Mucosa of descending colon (tissue), 3 donors: ENCODE results near the gene CORO2A. TPM values are rescaled to one million over a fixed set of nuclear protein-coding genes. Genes with fewer than 3 reads are reported as not detected.

Experiments used
- ATAC-seq: fragments of 200-7000 bp; cut with Tn5 transposase; one replicate; pipeline ENCODE4 v1.9.1; 2020; ENCODE audit warnings: mild to moderate bottlenecking, moderate library complexity
- DNase-seq, 3 donors: peaks; one replicate each; pipeline ENCODE4 v3.0.0-alpha.2; 2020
- H3K36me3 ChIP-seq: fragments of 200-600 bp; one replicate; pipeline ENCODE4 v1.8.0; 2021; ENCODE audit warnings: low read depth, mild to moderate bottlenecking
- H3K4me1 ChIP-seq: fragments of 200-600 bp; one replicate; pipeline ENCODE4 v1.8.0; 2021; ENCODE audit warnings: low read depth, mild to moderate bottlenecking
- H3K4me3 ChIP-seq: fragments of 200-600 bp; one replicate; pipeline ENCODE4 v1.8.0; 2021; ENCODE audit warnings: mild to moderate bottlenecking
- H3K9me3 ChIP-seq: fragments of 200-600 bp; one replicate; pipeline ENCODE4 v1.8.0; 2021; ENCODE audit warnings: mild to moderate bottlenecking
- intact Hi-C, 2 donors: fragments of 100-400 bp; cut with DNase I in 1 of 2; cut with micrococcal nuclease in 1 of 2; formaldehyde crosslinking; loops; one replicate each; pipeline versions ENCODE4 v1.11.0 to v1.11.1; 2022; cut with DNase I, micrococcal nuclease
- long read RNA-seq, 2 donors: library from polyadenylated mRNA; unstranded; transcript quantifications; one replicate each; pipeline ENCODE4 v2.0.0, GENCODE V29; 2019 to 2021
- total RNA-seq, 3 donors: library from RNA; stranded (reverse); fragmentation: NEBNext Ultra II Directional in 2 of 3; extraction: Animal tissue kit (Norgen Biotek cat#: 25700) in 2 of 3; gene quantifications; one replicate each; pipeline versions ENCODE4 v1.2.1 to v1.2.4, GENCODE V29; 2021 to 2023
- TF ChIP-seq, protein P1 (sequence below): fragments of 200-600 bp; IDR thresholded peaks from one replicate; pipeline ENCODE4 v1.8.0; 2022; ENCODE audit warnings: antibody characterized with exemption, mild to moderate bottlenecking
- donor health status: DM: no; HTN: no; CAD: no; lungs with moderate emphysema.
- donor health status: DM: no; HTN: no; CAD: no.
- donor health status: DM: no; HTN: yes; CAD: no.

CORO2A gene
- total RNA-seq, result 10 to 100 TPM; 25.8 to 56.1 (median 45.0) TPM
- long read RNA-seq, donor 1, full-length matches to known transcripts, result 24 of 53 reads
- long read RNA-seq, donor 1, partial matches to known transcripts, result 3 of 53 reads
- long read RNA-seq, donor 1, other reads (novel, unspliced or antisense), result 26 of 53 reads
- long read RNA-seq, donor 2, full-length matches to known transcripts, result 21 of 37 reads
- long read RNA-seq, donor 2, partial matches to known transcripts, result 7 of 37 reads
- long read RNA-seq, donor 2, other reads (novel, unspliced or antisense), result 9 of 37 reads

DNA sequence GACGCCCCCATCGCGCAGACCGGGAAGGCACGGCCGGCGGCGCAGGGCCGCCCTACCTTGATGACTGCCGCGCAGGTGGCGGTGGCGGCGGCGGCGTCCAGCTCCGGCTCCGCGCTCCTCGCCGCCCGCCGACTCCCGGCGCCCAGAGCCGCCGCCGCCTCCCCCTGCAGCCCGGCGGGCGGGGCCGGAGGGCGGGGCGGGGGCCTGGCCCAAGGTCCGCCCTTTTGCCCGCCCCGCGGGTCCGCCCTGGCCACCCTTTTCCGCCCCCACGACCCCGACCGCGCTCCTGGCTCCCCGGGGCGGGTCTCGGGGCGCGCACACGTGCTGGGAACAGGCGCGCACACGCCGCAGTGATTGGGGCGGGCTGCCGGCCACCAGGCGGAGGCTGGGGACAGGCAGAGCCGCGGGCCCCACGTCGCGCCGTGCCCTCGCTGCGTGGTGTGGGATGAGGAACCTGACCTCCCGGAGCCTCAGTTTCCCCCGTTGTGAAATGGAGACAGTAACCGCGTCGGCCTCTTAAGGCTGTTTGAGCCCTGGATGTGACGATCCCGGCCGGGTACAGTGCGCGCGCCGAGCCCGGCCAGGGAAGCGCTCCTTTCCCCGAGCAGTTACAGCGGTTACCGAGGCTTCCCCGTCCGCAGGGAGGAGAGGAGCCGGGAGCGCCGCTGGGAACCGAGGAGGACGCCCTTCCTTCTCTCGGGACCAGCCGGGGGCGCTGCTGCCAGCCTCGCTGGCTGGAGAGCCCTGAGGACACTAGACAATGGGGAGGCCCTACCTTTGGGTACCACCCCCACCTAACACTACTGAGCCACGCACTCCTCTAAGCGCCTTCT, at the start of gene CORO2A:
CORO2A (minus strand) TSS at position 135 of the 833 bp plus-strand sequence. CDS start 34,977 bp downstream, outside the sequence.
- intact Hi-C loops, result no loop called here
- peak; percentile 87 for ATAC-seq
- Histone ChIP-seq H3K9me3 (no peaks in the 10 kb centered on the region), H3K4me1 (peaks cover 5% of the 10 kb centered on the region), H3K4me3 (peak within 1 kb of the TSS; percentile 48), H3K36me3 (no peaks in the 10 kb centered on the region)
- TF ChIP-seq, protein P1, sequence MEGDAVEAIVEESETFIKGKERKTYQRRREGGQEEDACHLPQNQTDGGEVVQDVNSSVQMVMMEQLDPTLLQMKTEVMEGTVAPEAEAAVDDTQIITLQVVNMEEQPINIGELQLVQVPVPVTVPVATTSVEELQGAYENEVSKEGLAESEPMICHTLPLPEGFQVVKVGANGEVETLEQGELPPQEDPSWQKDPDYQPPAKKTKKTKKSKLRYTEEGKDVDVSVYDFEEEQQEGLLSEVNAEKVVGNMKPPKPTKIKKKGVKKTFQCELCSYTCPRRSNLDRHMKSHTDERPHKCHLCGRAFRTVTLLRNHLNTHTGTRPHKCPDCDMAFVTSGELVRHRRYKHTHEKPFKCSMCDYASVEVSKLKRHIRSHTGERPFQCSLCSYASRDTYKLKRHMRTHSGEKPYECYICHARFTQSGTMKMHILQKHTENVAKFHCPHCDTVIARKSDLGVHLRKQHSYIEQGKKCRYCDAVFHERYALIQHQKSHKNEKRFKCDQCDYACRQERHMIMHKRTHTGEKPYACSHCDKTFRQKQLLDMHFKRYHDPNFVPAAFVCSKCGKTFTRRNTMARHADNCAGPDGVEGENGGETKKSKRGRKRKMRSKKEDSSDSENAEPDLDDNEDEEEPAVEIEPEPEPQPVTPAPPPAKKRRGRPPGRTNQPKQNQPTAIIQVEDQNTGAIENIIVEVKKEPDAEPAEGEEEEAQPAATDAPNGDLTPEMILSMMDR, result no peak
- peak; percentile 85 to 93 (median 86) for DNase-seq

GRCh38 chr9:98241357-98242300, 49.2 kb upstream of the CORO2A start:
- DNase-seq, result no peak
- Histone ChIP-seq H3K36me3 (no peaks in the 10 kb centered on the region), H3K4me3 (no peak overlapping the region), H3K4me1 (peaks cover 7% of the 10 kb centered on the region), H3K9me3 (no peaks in the 10 kb centered on the region)
- intact Hi-C loops, result no loop called here
- no peak for ATAC-seq
- TF ChIP-seq, protein P1, result no peak

- no peak for ATAC-seq
- Histone ChIP-seq H3K36me3 (no peaks in the 10 kb centered on the region), H3K4me3 (no peak overlapping the region), H3K4me1 (peaks cover 7% of the 10 kb centered on the region), H3K9me3 (no peaks in the 10 kb centered on the region)
- no peak for DNase-seq
- TF ChIP-seq, protein P1, result no peak
- intact Hi-C loops, result no loop called here
These were observed 48.0 kb upstream of the CORO2A start for GRCh38 chr9:98240475-98240874.

DNA sequence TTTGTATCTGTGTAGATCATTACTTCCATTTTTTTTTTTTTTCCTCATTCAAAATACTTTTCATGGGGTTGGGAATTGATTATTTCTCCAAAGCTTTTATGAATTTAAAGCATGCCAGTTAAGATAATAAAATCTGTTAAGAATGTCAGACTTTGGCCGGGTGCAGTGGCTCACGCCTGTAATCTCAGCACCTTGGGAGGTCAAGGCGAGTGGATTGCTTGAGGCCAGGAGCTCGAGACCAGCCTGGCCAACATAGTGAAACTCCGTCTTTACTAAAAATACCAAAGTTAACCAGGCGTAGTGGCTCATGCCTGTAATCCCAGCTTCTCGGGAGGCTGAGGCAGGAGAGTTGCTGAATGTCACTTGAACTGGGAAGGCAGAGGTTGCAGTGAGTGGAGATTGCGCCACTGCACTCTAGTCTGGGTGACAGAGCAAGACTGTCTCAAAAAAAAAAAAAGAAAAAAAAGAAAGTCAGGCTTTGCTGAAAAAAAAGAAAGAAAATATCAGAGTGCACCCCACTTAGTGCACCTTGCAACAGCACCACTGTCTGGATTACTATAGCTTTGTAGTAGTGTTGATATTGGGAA, 44.6 kb upstream of the CORO2A start:
- H3K36me3 ChIP-seq, result no peaks in the 10 kb centered on the region
- peak in 1 of 3 donors; percentile 59 for DNase-seq

More for the DNA sequence above, 44.6 kb upstream of the CORO2A start:
- no peaks in the 10 kb centered on the region for H3K9me3 ChIP-seq
- H3K4me3 ChIP-seq, result no peak overlapping the region
- intact Hi-C loops, result no loop called here
- ATAC-seq, result peak; percentile 63
- TF ChIP-seq, protein P1, result no peak
- peaks cover 7% of the 10 kb centered on the region for H3K4me1 ChIP-seq
